Gastroesophageal sphincter (tissue), 3 donors: ENCODE results near the gene CCR4.

Experiments used
- EP300 ChIP-seq: sonication (generic); formaldehyde crosslinking; IDR thresholded peaks from one replicate; pipeline ENCODE4 v1.6.1; 2017; ENCODE audit warnings: antibody characterized with exemption, mild to moderate bottlenecking
- TF ChIP-seq, protein P1 (sequence below), 4 experiments: fragments of 200-600 bp in 2 of 4; fragments of 450-650 bp in 2 of 4; sonication (generic) in 1 of 4; IDR thresholded peaks; one replicate each; pipeline ENCODE4 v1.5.1; 2017 to 2019; ENCODE audit warnings: antibody characterized with exemption in 4 of 4, mild to moderate bottlenecking in 2 of 4, moderate library complexity in 2 of 4

DNA sequence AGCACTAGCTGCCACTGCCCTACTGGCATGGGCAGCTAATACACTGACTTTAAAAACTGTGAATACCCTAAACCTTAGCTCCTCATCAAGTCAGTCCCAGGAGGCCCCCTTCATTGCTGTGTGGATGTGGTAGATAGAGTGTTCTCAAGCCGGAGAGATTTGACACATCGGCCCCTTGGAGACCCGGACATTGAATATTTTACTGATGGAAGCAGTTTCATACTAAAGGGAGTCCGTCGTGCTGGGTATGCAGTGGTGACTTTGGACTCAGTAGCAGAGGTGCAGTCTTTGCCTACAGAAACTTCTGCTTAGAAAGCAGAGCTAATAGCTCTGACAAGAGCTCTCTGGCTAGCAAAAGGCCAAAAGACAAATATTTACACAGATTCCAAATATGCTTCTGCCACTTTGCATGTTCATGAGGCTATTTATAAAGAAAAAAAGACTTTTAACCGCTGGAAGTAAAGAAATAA is 17.5 kb downstream of the CCR4 start:
- TF ChIP-seq, protein P1, sequence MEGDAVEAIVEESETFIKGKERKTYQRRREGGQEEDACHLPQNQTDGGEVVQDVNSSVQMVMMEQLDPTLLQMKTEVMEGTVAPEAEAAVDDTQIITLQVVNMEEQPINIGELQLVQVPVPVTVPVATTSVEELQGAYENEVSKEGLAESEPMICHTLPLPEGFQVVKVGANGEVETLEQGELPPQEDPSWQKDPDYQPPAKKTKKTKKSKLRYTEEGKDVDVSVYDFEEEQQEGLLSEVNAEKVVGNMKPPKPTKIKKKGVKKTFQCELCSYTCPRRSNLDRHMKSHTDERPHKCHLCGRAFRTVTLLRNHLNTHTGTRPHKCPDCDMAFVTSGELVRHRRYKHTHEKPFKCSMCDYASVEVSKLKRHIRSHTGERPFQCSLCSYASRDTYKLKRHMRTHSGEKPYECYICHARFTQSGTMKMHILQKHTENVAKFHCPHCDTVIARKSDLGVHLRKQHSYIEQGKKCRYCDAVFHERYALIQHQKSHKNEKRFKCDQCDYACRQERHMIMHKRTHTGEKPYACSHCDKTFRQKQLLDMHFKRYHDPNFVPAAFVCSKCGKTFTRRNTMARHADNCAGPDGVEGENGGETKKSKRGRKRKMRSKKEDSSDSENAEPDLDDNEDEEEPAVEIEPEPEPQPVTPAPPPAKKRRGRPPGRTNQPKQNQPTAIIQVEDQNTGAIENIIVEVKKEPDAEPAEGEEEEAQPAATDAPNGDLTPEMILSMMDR (IDR thresholded peaks at IDR 0.05): no peak
- TF ChIP-seq EP300: no peak
